ENCODE data around the gene CRYGN. TPM values are rescaled to one million over a fixed set of nuclear protein-coding genes. Genes with fewer than 3 reads are reported as not detected.

The CRYGN gene
- polyA plus RNA-seq, 1 of the 3 experiments (the other 2 are of a cell fraction): not detected

- CTCF ChIA-PET: interaction anchor here (0.7 to 2.1 kb wide), 6 partner anchors 12 to 142 kb away, joined by 3 to 5 read pairs (median 4); no protein-coding TSS in a partner anchor
These were observed 13.4 kb upstream of the CRYGN start for GRCh38 chr7:151453326-151453791.

GRCh38 chr7:151452680-151453325 is 12.9 kb upstream of the CRYGN start:
- H3K27me3 ChIP-seq (ENCODE audit: insufficient read depth): no peaks in the 10 kb centered on the region
- no peak overlapping the region for H3K9ac ChIP-seq
- H2AFZ ChIP-seq (ENCODE audit: low read depth): no peak overlapping the region
- H4K20me1 ChIP-seq (ENCODE audit: insufficient read depth): no peaks in the 10 kb centered on the region
- CTCF ChIA-PET: interaction anchor here (0.7 to 2.1 kb wide), 8 partner anchors 10 to 142 kb away, joined by 3 to 5 read pairs (median 3); no protein-coding TSS in a partner anchor
- no peak overlapping the region for H3K4me2 ChIP-seq
- H3F3A ChIP-seq (replicated peaks; ENCODE audit: insufficient read depth): no peaks in the 10 kb centered on the region
- no peaks in the 10 kb centered on the region; a peak in 1 of 4 replicates for H3K4me1 ChIP-seq (ENCODE audit: control insufficient read depth in 1 of 2, insufficient read depth in 2 of 2, low read depth in 1 of 2, low read length in 1 of 2)
- DNase-seq: no peak
- H3K36me3 ChIP-seq (replicated peaks in 1 of 2; ENCODE audit: control insufficient read depth in 1 of 2, insufficient read depth in 2 of 2, low read length in 1 of 2): no peaks in the 10 kb centered on the region
- no peaks in the 10 kb centered on the region for H3K9me2 ChIP-seq
- TF ChIP-seq RAD21 (IDR thresholded peaks at IDR 0.05; ENCODE audit: low read length) (no peak), SIN3A (IDR thresholded peaks at IDR 0.05; ENCODE audit: borderline replicate concordance, low read depth, low read length) (no peak), CHD2 (IDR thresholded peaks at IDR 0.05; ENCODE audit: low read length, partially characterized antibody) (no peak)
- WGBS (ENCODE audit: low lambda C conversion rate): 84% methylated on average over 14 of the region's 15 CpGs
- no peak overlapping the region for H3K27ac ChIP-seq (ENCODE audit: low read depth in 2 of 2, low read length in 1 of 2)
- no peaks in the 10 kb centered on the region for H3K79me2 ChIP-seq (ENCODE audit: insufficient read depth)
- H3K9me3 ChIP-seq: no peaks in the 10 kb centered on the region
- no peak overlapping the region for H3K4me3 ChIP-seq (ENCODE audit: low read depth in 2 of 2, low read length in 1 of 2)
- POLR2A ChIA-PET: no interaction called here

More at GRCh38 chr7:151453326-151453791, 13.4 kb upstream of the CRYGN start:
- Histone ChIP-seq H3K79me2 (ENCODE audit: insufficient read depth) (no peaks in the 10 kb centered on the region), H3K9ac (no peak overlapping the region), H3K4me3 (ENCODE audit: low read depth in 2 of 2, low read length in 1 of 2) (no peak overlapping the region), H2AFZ (ENCODE audit: low read depth) (no peak overlapping the region), H3K4me2 (no peak overlapping the region), H3K27me3 (ENCODE audit: insufficient read depth) (no peaks in the 10 kb centered on the region), H3K4me1 (ENCODE audit: control insufficient read depth in 1 of 2, insufficient read depth in 2 of 2, low read depth in 1 of 2, low read length in 1 of 2) (no peaks in the 10 kb centered on the region; a peak in 1 of 4 replicates), H3K27ac (ENCODE audit: low read depth in 2 of 2, low read length in 1 of 2) (no peak overlapping the region), H3K9me3 (no peaks in the 10 kb centered on the region), H4K20me1 (ENCODE audit: insufficient read depth) (no peaks in the 10 kb centered on the region), H3K36me3 (replicated peaks in 1 of 2; ENCODE audit: control insufficient read depth in 1 of 2, insufficient read depth in 2 of 2, low read length in 1 of 2) (no peaks in the 10 kb centered on the region), H3F3A (replicated peaks; ENCODE audit: insufficient read depth) (no peaks in the 10 kb centered on the region), H3K9me2 (no peaks in the 10 kb centered on the region)
- POLR2A ChIA-PET: no interaction called here
- TF ChIP-seq TAF1 (IDR thresholded peaks at IDR 0.05; ENCODE audit: borderline replicate concordance, low read depth, low read length): no peak
- TF ChIP-seq RAD21 (IDR thresholded peaks at IDR 0.05; ENCODE audit: low read length): no peak
- TF ChIP-seq TEAD4 (IDR thresholded peaks at IDR 0.05; ENCODE audit: borderline replicate concordance, insufficient read depth): no peak
- WGBS (ENCODE audit: low lambda C conversion rate): 75% methylated on average over 13 of the region's 13 CpGs
- DNase-seq: no peak

GRCh38 chr7:151451626-151452571 is 12.0 kb upstream of the CRYGN start:
- WGBS (ENCODE audit: low lambda C conversion rate): 79% methylated on average over 22 of the region's 23 CpGs
- Histone ChIP-seq H3K79me2 (ENCODE audit: insufficient read depth) (no peaks in the 10 kb centered on the region), H2AFZ (ENCODE audit: low read depth) (no peak overlapping the region), H3K9ac (no peak overlapping the region), H3K9me3 (no peaks in the 10 kb centered on the region), H3K4me3 (ENCODE audit: low read depth in 2 of 2, low read length in 1 of 2) (no peak overlapping the region), H4K20me1 (ENCODE audit: insufficient read depth) (no peaks in the 10 kb centered on the region), H3K9me2 (no peaks in the 10 kb centered on the region), H3K4me2 (no peak overlapping the region), H3K27me3 (ENCODE audit: insufficient read depth) (no peaks in the 10 kb centered on the region), H3K27ac (ENCODE audit: low read depth in 2 of 2, low read length in 1 of 2) (no peak overlapping the region), H3K36me3 (replicated peaks in 1 of 2; ENCODE audit: control insufficient read depth in 1 of 2, insufficient read depth in 2 of 2, low read length in 1 of 2) (no peaks in the 10 kb centered on the region), H3K4me1 (ENCODE audit: control insufficient read depth in 1 of 2, insufficient read depth in 2 of 2, low read depth in 1 of 2, low read length in 1 of 2) (no peaks in the 10 kb centered on the region; a peak in 1 of 4 replicates), H3F3A (replicated peaks; ENCODE audit: insufficient read depth) (no peaks in the 10 kb centered on the region)
- no peak for TF ChIP-seq ELF1 (IDR thresholded peaks at IDR 0.05)
- TF ChIP-seq SIN3A (IDR thresholded peaks at IDR 0.05; ENCODE audit: borderline replicate concordance, low read depth, low read length): no peak
- no peak for TF ChIP-seq FOXM1 (IDR thresholded peaks at IDR 0.05; ENCODE audit: low read depth)
- TF ChIP-seq TAF1 (IDR thresholded peaks at IDR 0.05; ENCODE audit: borderline replicate concordance, low read depth, low read length): no peak
- no peak for TF ChIP-seq CTCF (IDR thresholded peaks at IDR 0.05)
- TF ChIP-seq USF1 (IDR thresholded peaks at IDR 0.05; ENCODE audit: borderline replicate concordance, low read depth): no peak
- TF ChIP-seq TEAD4 (IDR thresholded peaks at IDR 0.05; ENCODE audit: borderline replicate concordance, insufficient read depth): no peak
- DNase-seq: peak; percentile 55
- POLR2A ChIA-PET: no interaction called here
- CTCF ChIA-PET: interaction anchor here (1.0 to 7.5 kb wide), 7 partner anchors 9 to 141 kb away, joined by 3 to 126 read pairs (median 3); no protein-coding TSS in a partner anchor

All from SK-N-SH (cell line).